Aorta (tissue), 5 donors: ENCODE measurements around the gene PDE3A. TPM values are rescaled to one million over a fixed set of nuclear protein-coding genes. Genes with fewer than 3 reads are reported as not detected.
A peak's percentile ranks its signal among the peaks of the same experiment; 100 is the strongest.

Source experiments
- ATAC-seq: fragments of 200-7000 bp; cut with Tn5 transposase; one replicate; pipeline ENCODE4 v1.9.1; 2022; ENCODE audit warnings: moderate library complexity; ENCODE audit not compliant: low FRiP score
- DNase-seq, 2 donors: peaks; one replicate each; pipeline ENCODE4 v3.0.0-alpha.2; 2020
- H3K27ac ChIP-seq, 2 donors: one replicate each; pipeline ENCODE4 v1.5.1; 2013; ENCODE audit warnings: low read length in 2 of 2, mild to moderate bottlenecking in 2 of 2, moderate library complexity in 2 of 2, control low read depth in 1 of 2, inconsistent platforms in 1 of 2, low read depth in 1 of 2
- H3K27me3 ChIP-seq, 2 donors: one replicate each; pipeline ENCODE4 v1.6.1; 2013; ENCODE audit warnings: control low read depth in 1 of 2, low read length in 1 of 2, mild to moderate bottlenecking in 1 of 2, moderate library complexity in 1 of 2; ENCODE audit not compliant: insufficient read depth in 2 of 2, control insufficient read depth in 1 of 2
- H3K36me3 ChIP-seq, 2 donors: one replicate each; pipeline ENCODE4 v1.6.1; 2013; ENCODE audit warnings: control low read depth in 1 of 2, low read length in 1 of 2, mild to moderate bottlenecking in 1 of 2; ENCODE audit not compliant: insufficient read depth in 2 of 2, control insufficient read depth in 1 of 2
- H3K4me1 ChIP-seq, 2 donors: one replicate each; pipeline ENCODE4 v1.6.1; 2013; ENCODE audit warnings: low read length in 2 of 2, control low read depth in 1 of 2, mild to moderate bottlenecking in 1 of 2, moderate library complexity in 1 of 2; ENCODE audit not compliant: insufficient read depth in 2 of 2, control insufficient read depth in 1 of 2
- H3K4me3 ChIP-seq, 2 donors: one replicate each; pipeline ENCODE4 v1.5.1; 2013; ENCODE audit warnings: low read length in 2 of 2, control low read depth in 1 of 2, mild to moderate bottlenecking in 1 of 2
- H3K9me3 ChIP-seq: one replicate; pipeline ENCODE4 v1.6.1; 2013; ENCODE audit warnings: mild to moderate bottlenecking, low read length; ENCODE audit not compliant: control insufficient read depth
- WGBS, 2 donors: extraction: QIAGEN DNeasy Blood & Tissue Kit; methylation state at CpG; one replicate each; pipeline ENCODE4 v1.1.7; 2013; 5-methylcytosine and 5-hydroxymethylcytosine counted together
- intact Hi-C, 2 donors: fragments of 100-400 bp; cut with DNase I; formaldehyde crosslinking; loops; one replicate each; pipeline versions ENCODE4 v1.14.2 to v1.15.0; 2022
- polyA plus RNA-seq, 2 donors: library from polyadenylated mRNA; stranded (reverse); fragments of 200-250 nt; gene quantifications; one replicate each; pipeline ENCODE4 v1.2.3, GENCODE V29; 2013
- total RNA-seq, 2 donors: library from RNA; stranded (reverse); fragmentation: NEBNext Ultra II Directional; extraction: Animal tissue kit (Norgen Biotek cat#: 25700); gene quantifications; one replicate each; pipeline ENCODE4 v1.2.1, GENCODE V29; 2021
- donor health status: healthy with polysubstance abuse.
- donor health status: Bipolar disorder and iron deficiency.
- donor health status: DM: no; HTN: no; CAD: no.
- donor health status: DM: no; HTN: no; CAD: no.
- donor health status: DM: yes; HTN: yes; CAD: no.

The PDE3A gene
- total and polyA plus RNA-seq, 4 donors = 7.4 to 99.3 (median 62.4) TPM

- Histone ChIP-seq H3K27ac (no peak overlapping the region), H3K36me3 (no peaks in the 10 kb centered on the region), H3K27me3 (no peaks in the 10 kb centered on the region), H3K4me3 (no peak overlapping the region), H3K9me3 (no peaks in the 10 kb centered on the region), H3K4me1 (no peaks in the 10 kb centered on the region)
- 79 to 89% methylated on average over 2 of the region's 2 CpGs for WGBS, 2 donors
- DNase-seq = no peak
- intact Hi-C loops = loop anchor here in 1 of 2 donors (10.0 kb wide), 1 partner anchor 144 kb away; no protein-coding TSS in a partner anchor
- ATAC-seq = no peak
These were observed 92.6 kb downstream of the PDE3A start for GRCh38 chr12:20460956-20461355.

- WGBS, 2 donors = 66 to 69% methylated on average over 2 of the region's 2 CpGs
- Histone ChIP-seq H3K4me3 (no peak overlapping the region), H3K4me1 (no peaks in the 10 kb centered on the region), H3K9me3 (no peaks in the 10 kb centered on the region), H3K27ac (no peak overlapping the region), H3K36me3 (no peaks in the 10 kb centered on the region), H3K27me3 (no peaks in the 10 kb centered on the region)
- DNase-seq (no peak), ATAC-seq (no peak)
- intact Hi-C loops = loop anchor here in 1 of 2 donors (10.0 kb wide), 1 partner anchor 141 kb away; no protein-coding TSS in a partner anchor
These were observed 95.7 kb downstream of the PDE3A start for GRCh38 chr12:20463913-20464524.

- intact Hi-C loops = loop anchor here in 1 of 2 donors (10.0 kb wide), 1 partner anchor 136 kb away; no protein-coding TSS in a partner anchor
- H3K9me3 ChIP-seq = no peaks in the 10 kb centered on the region
- no peaks in the 10 kb centered on the region for H3K36me3 ChIP-seq
- ATAC-seq (no peak), DNase-seq (no peak)
- WGBS, 2 donors = 68 to 76% methylated on average over 4 of the region's 4 CpGs
- H3K4me3 ChIP-seq = no peak overlapping the region
- no peaks in the 10 kb centered on the region for H3K27me3 ChIP-seq
- peak overlapping the region; percentile 44 to 57 for H3K27ac ChIP-seq
- H3K4me1 ChIP-seq = peaks cover 0 to 7% of the 10 kb centered on the region in 2 donors
These were observed 101.0 kb downstream of the PDE3A start for GRCh38 chr12:20469300-20469699.

GRCh38 chr12:20469756-20470155, 101.4 kb downstream of the PDE3A start:
- Histone ChIP-seq H3K4me1 (peaks cover 0 to 7% of the 10 kb centered on the region in 2 donors), H3K27ac (no peak overlapping the region), H3K27me3 (no peaks in the 10 kb centered on the region), H3K36me3 (no peaks in the 10 kb centered on the region), H3K9me3 (no peaks in the 10 kb centered on the region), H3K4me3 (no peak overlapping the region)
- ATAC-seq (no peak), DNase-seq (no peak)
- intact Hi-C loops = loop anchor here in 1 of 2 donors (10.0 kb wide), 1 partner anchor 135 kb away; no protein-coding TSS in a partner anchor

- H3K27ac ChIP-seq = peak overlapping the region in 1 of 2 donors; percentile 43
- 9 to 10% methylated on average over 2 of the region's 2 CpGs for WGBS, 2 donors
- DNase-seq (no peak), ATAC-seq (peak; percentile 23)
- no peak overlapping the region for H3K4me3 ChIP-seq
- H3K4me1 ChIP-seq = peaks cover 2 to 9% of the 10 kb centered on the region in 2 donors
- H3K27me3 ChIP-seq = no peaks in the 10 kb centered on the region
- intact Hi-C loops = no loop called here
- no peaks in the 10 kb centered on the region for H3K36me3 ChIP-seq
- H3K9me3 ChIP-seq = no peaks in the 10 kb centered on the region
These were observed 103.9 kb downstream of the PDE3A start for GRCh38 chr12:20472102-20472782.

- 18 to 34% methylated on average over 5 of the region's 5 CpGs for WGBS, 2 donors
- peaks cover 2 to 11% of the 10 kb centered on the region in 2 donors for H3K4me1 ChIP-seq
- intact Hi-C loops = no loop called here
- H3K27ac ChIP-seq = peak overlapping the region in 1 of 2 donors; percentile 12
- H3K27me3 ChIP-seq = no peaks in the 10 kb centered on the region
- H3K4me3 ChIP-seq = no peak overlapping the region
- no peak for DNase-seq
- no peak for ATAC-seq
- no peaks in the 10 kb centered on the region for H3K36me3 ChIP-seq
- no peaks in the 10 kb centered on the region for H3K9me3 ChIP-seq
These were observed 104.8 kb downstream of the PDE3A start for GRCh38 chr12:20473133-20473532.

GRCh38 chr12:20474016-20474415, 105.7 kb downstream of the PDE3A start:
- 9 to 14% methylated on average over 6 of the region's 6 CpGs for WGBS, 2 donors
- peaks cover 2 to 13% of the 10 kb centered on the region in 2 donors for H3K4me1 ChIP-seq
- ATAC-seq = no peak

GRCh38 chr12:20474443-20474842, 106.1 kb downstream of the PDE3A start:
- Histone ChIP-seq H3K4me3 (no peak overlapping the region), H3K27me3 (no peaks in the 10 kb centered on the region), H3K4me1 (peaks cover 2 to 14% of the 10 kb centered on the region in 2 donors), H3K9me3 (no peaks in the 10 kb centered on the region), H3K36me3 (no peaks in the 10 kb centered on the region), H3K27ac (peak overlapping the region in 1 of 2 donors; percentile 61)
- 10 to 12% methylated on average over 4 of the region's 4 CpGs for WGBS, 2 donors
- ATAC-seq (no peak), DNase-seq (no peak)
- intact Hi-C loops = no loop called here

More at GRCh38 chr12:20474016-20474415, 105.7 kb downstream of the PDE3A start:
- DNase-seq = no peak
- no peaks in the 10 kb centered on the region for H3K9me3 ChIP-seq
- no peak overlapping the region for H3K27ac ChIP-seq
- intact Hi-C loops = no loop called here
- no peaks in the 10 kb centered on the region for H3K36me3 ChIP-seq
- H3K27me3 ChIP-seq = no peaks in the 10 kb centered on the region
- H3K4me3 ChIP-seq = no peak overlapping the region

- peak overlapping the region; percentile 64 to 86 for H3K27ac ChIP-seq
- DNase-seq (no peak), ATAC-seq (no peak)
- 3 to 6% methylated on average over 5 of the region's 5 CpGs for WGBS, 2 donors
- H3K27me3 ChIP-seq = no peaks in the 10 kb centered on the region
- H3K36me3 ChIP-seq = no peaks in the 10 kb centered on the region
- H3K4me1 ChIP-seq = peaks cover 5 to 17% of the 10 kb centered on the region in 2 donors
- intact Hi-C loops = no loop called here
- H3K4me3 ChIP-seq = peak overlapping the region; percentile 28 to 48
- no peaks in the 10 kb centered on the region for H3K9me3 ChIP-seq
These were observed 107.2 kb downstream of the PDE3A start for GRCh38 chr12:20475542-20475941.
